H1 (cell line): ENCODE measurements around the gene RREB1. TPM values are rescaled to one million over a fixed set of nuclear protein-coding genes. Genes with fewer than 3 reads are reported as not detected.

Experiments
- CTCF ChIA-PET: fragments of 300-600 bp; sonication (Branson Sonifier 250); formaldehyde crosslinking; loops from one replicate; lab custom pipeline; 2021; ENCODE audit not compliant: partially characterized antibody; lab: Charles Lee
- POLR2A ChIA-PET: fragments of 300-600 bp; sonication (Branson Sonifier 250); formaldehyde crosslinking; loops from one replicate; lab custom pipeline; 2021; ENCODE audit warnings: inconsistent platforms; ENCODE audit not compliant: partially characterized antibody; lab: Charles Lee
- DNase-seq, 2 experiments: peaks; one replicate each; pipeline versions ENCODE4 v3.0.0 to v3.0.0-alpha.2; 2010 to 2022; ENCODE audit warnings: low spot score in 2 of 2, low read depth in 1 of 2, mixed read lengths in 1 of 2
- FAIRE-seq: peaks from 2 replicates; lab custom pipeline; 2011; peaks lifted over from hg19 to GRCh38; lab: Jason Lieb, UNC
- H2AFZ ChIP-seq: 2 replicates; pipeline ENCODE4 v1.8.1; 2012; ENCODE audit warnings: low read length, inconsistent platforms
- H2AK5ac ChIP-seq: 2 replicates; pipeline ENCODE4 v1.6.1; 2013; ENCODE audit warnings: low read depth, low read length
- H2BK120ac ChIP-seq: replicated peaks from 2 replicates; pipeline ENCODE3; 2013; ENCODE audit warnings: low read depth, low read length, inconsistent platforms
- H2BK12ac ChIP-seq: 2 replicates; pipeline ENCODE4 v1.6.1; 2013; ENCODE audit warnings: low read depth, low read length
- H2BK15ac ChIP-seq: 2 replicates; pipeline ENCODE4 v1.6.1; 2013; ENCODE audit warnings: low read length
- H2BK20ac ChIP-seq: 2 replicates; pipeline ENCODE4 v1.6.1; 2013; ENCODE audit warnings: low read length
- H2BK5ac ChIP-seq: 2 replicates; pipeline ENCODE4 v1.6.1; 2013; ENCODE audit warnings: low read depth, low read length
- H3K14ac ChIP-seq: 2 replicates; pipeline ENCODE4 v1.6.1; 2013; ENCODE audit warnings: inconsistent platforms; ENCODE audit not compliant: insufficient read length
- H3K18ac ChIP-seq: 2 replicates; pipeline ENCODE4 v1.6.1; 2013; ENCODE audit warnings: low read length; ENCODE audit errors: extremely low read depth
- H3K23ac ChIP-seq: 2 replicates; pipeline ENCODE4 v1.6.1; 2013; ENCODE audit warnings: inconsistent platforms; ENCODE audit not compliant: insufficient read length
- H3K23me2 ChIP-seq: 2 replicates; pipeline ENCODE4 v1.6.1; 2013; ENCODE audit warnings: low read depth, low read length
- H3K27ac ChIP-seq: 2 replicates; pipeline ENCODE4 v1.6.1; 2011; ENCODE audit warnings: low read depth, low read length, inconsistent platforms
- H3K27me3 ChIP-seq, 4 experiments: replicated peaks in 1 of 4; 1 replicate in 1 of 4; 2 replicates in 3 of 4; pipeline versions ENCODE4 v1.6.1 to v1.8.1; 2011 to 2013; ENCODE audit warnings: low read length in 3 of 4, mild to moderate bottlenecking in 3 of 4, inconsistent platforms in 2 of 4, mixed read lengths in 2 of 4, moderate library complexity in 1 of 4; ENCODE audit not compliant: control insufficient read depth in 3 of 4, insufficient read depth in 3 of 4; ENCODE audit errors: extremely low read depth in 1 of 4
- H3K36me3 ChIP-seq, 4 experiments: 2 replicates each; pipeline versions ENCODE4 v1.6.1 to v1.8.1; 2011 to 2013; ENCODE audit warnings: mild to moderate bottlenecking in 4 of 4, low read length in 3 of 4, moderate library complexity in 2 of 4, control low read depth in 1 of 4, inconsistent platforms in 1 of 4; ENCODE audit not compliant: insufficient read depth in 4 of 4, control insufficient read depth in 2 of 4
- H3K4ac ChIP-seq: replicated peaks from 2 replicates; pipeline ENCODE3; 2013; ENCODE audit warnings: low read length, low read depth, mixed read lengths, inconsistent platforms; ENCODE audit not compliant: insufficient read length
- H3K4me1 ChIP-seq, 4 experiments: replicated peaks in 1 of 4; 1 replicate in 1 of 4; 2 replicates in 3 of 4; pipeline versions ENCODE4 v1.6.1 to v1.8.1; 2011 to 2013; ENCODE audit warnings: low read length in 3 of 4, inconsistent platforms in 2 of 4, mixed read lengths in 1 of 4; ENCODE audit not compliant: insufficient read depth in 4 of 4, control insufficient read depth in 3 of 4
- H3K4me2 ChIP-seq, 2 experiments: 2 replicates each; pipeline versions ENCODE4 v1.6.1 to v1.8.1; 2011 to 2013; ENCODE audit warnings: low read depth in 2 of 2, low read length in 2 of 2, control low read depth in 1 of 2, inconsistent platforms in 1 of 2, mild to moderate bottlenecking in 1 of 2; ENCODE audit not compliant: insufficient read depth in 1 of 2
- H3K4me3 ChIP-seq, 4 experiments: fragments of 200-600, 300-600 bp in 1 of 4; sonication (generic), shearing (Covaris generic), sonication (Bioruptor Twin) in 1 of 4; 2 replicates each; pipeline versions ENCODE4 v1.5.1 to v1.8.1; 2011 to 2016; ENCODE audit warnings: low read length in 4 of 4, low read depth in 3 of 4, control low read depth in 2 of 4, inconsistent platforms in 2 of 4, mild to moderate bottlenecking in 2 of 4, mixed read lengths in 1 of 4, moderate library complexity in 1 of 4; ENCODE audit not compliant: insufficient read depth in 2 of 4; ENCODE audit errors: extremely low read depth in 1 of 4
- H3K56ac ChIP-seq: replicated peaks from 2 replicates; pipeline ENCODE3; 2013; ENCODE audit warnings: low read depth, mild to moderate bottlenecking, mixed read lengths, low read length, inconsistent platforms; ENCODE audit not compliant: insufficient read length
- H3K79me1 ChIP-seq: 2 replicates; pipeline ENCODE4 v1.6.1; 2013; ENCODE audit warnings: low read depth, low read length, control low read depth
- H3K79me2 ChIP-seq, 2 experiments: 2 replicates each; pipeline versions ENCODE4 v1.6.1 to v1.8.1; 2012 to 2013; ENCODE audit warnings: low read length in 2 of 2, mild to moderate bottlenecking in 2 of 2, inconsistent platforms in 1 of 2; ENCODE audit not compliant: insufficient read depth in 2 of 2, control insufficient read depth in 1 of 2
- H3K9ac ChIP-seq, 4 experiments: replicated peaks in 1 of 4; 1 replicate in 1 of 4; 2 replicates in 3 of 4; pipeline versions ENCODE4 v1.6.1 to v1.8.1; 2011 to 2013; ENCODE audit warnings: low read depth in 3 of 4, low read length in 3 of 4, control low read depth in 2 of 4, mild to moderate bottlenecking in 2 of 4, moderate library complexity in 2 of 4, inconsistent platforms in 1 of 4; ENCODE audit errors: extremely low read depth in 1 of 4
- H3K9me3 ChIP-seq, 2 experiments: 2 replicates each; pipeline versions ENCODE4 v1.6.1 to v1.8.1; 2012 to 2013; ENCODE audit warnings: mild to moderate bottlenecking in 2 of 2, moderate library complexity in 2 of 2, control low read depth in 1 of 2, inconsistent platforms in 1 of 2, low read depth in 1 of 2, low read length in 1 of 2, mixed read lengths in 1 of 2; ENCODE audit not compliant: insufficient read depth in 2 of 2
- H4K20me1 ChIP-seq, 2 experiments: replicated peaks in 1 of 2; 2 replicates each; pipeline versions ENCODE3 to v1.8.1; 2011 to 2013; ENCODE audit warnings: inconsistent platforms in 2 of 2, low read length in 2 of 2, mild to moderate bottlenecking in 1 of 2; ENCODE audit not compliant: insufficient read depth in 2 of 2, control insufficient read depth in 1 of 2
- H4K5ac ChIP-seq: 2 replicates; pipeline ENCODE4 v1.6.1; 2013; ENCODE audit warnings: low read length, low read depth, mixed read lengths, inconsistent platforms; ENCODE audit not compliant: insufficient read length
- H4K8ac ChIP-seq: 2 replicates; pipeline ENCODE4 v1.8.0; 2013; ENCODE audit warnings: mild to moderate bottlenecking, moderate library complexity, low read length, inconsistent platforms; ENCODE audit not compliant: insufficient read depth; ENCODE audit errors: extremely low read depth
- H4K91ac ChIP-seq: replicated peaks from 2 replicates; pipeline ENCODE3; 2013; ENCODE audit warnings: low read length, mixed read lengths, inconsistent platforms; ENCODE audit not compliant: insufficient read length
- ASH2L ChIP-seq: fragments of 200-600, 300-600 bp; sonication (generic); IDR thresholded peaks from one replicate; pipeline ENCODE4 v1.7.1; 2017; ENCODE audit warnings: low read length
- EZH2 ChIP-seq: fragments of 200-600 bp; sonication (generic); IDR thresholded peaks from 2 replicates; pipeline ENCODE4 v1.7.1; 2012; ENCODE audit warnings: low read depth, mild to moderate bottlenecking, moderate library complexity, low read length, inconsistent platforms; ENCODE audit not compliant: severe bottlenecking
- HDAC6 ChIP-seq: IDR thresholded peaks from one replicate; pipeline ENCODE4 v1.7.1; 2012; ENCODE audit warnings: low read depth, mild to moderate bottlenecking, inconsistent platforms, low read length, moderate library complexity
- PHF8 ChIP-seq: fragments of 200-600 bp; sonication (generic); conservative IDR thresholded peaks from 2 replicates; pipeline ENCODE4 v1.7.1; 2012; ENCODE audit warnings: low read depth, mild to moderate bottlenecking, inconsistent platforms, low read length, moderate library complexity
- SAP30 ChIP-seq: fragments of 300-600 bp; sonication (generic); IDR thresholded peaks from 2 replicates; pipeline ENCODE4 v1.7.1; 2012; ENCODE audit warnings: low read length, moderate library complexity, mild to moderate bottlenecking, inconsistent platforms; ENCODE audit not compliant: insufficient read depth, insufficient replicate concordance
- SRF ChIP-seq: IDR thresholded peaks from 2 replicates; pipeline ENCODE4 v1.6.1; 2011; ENCODE audit warnings: mild to moderate bottlenecking, low read depth, low read length, moderate library complexity
- TEAD4 ChIP-seq: IDR thresholded peaks from 2 replicates; pipeline ENCODE4 v1.6.1; 2012; ENCODE audit warnings: low read depth, low read length, inconsistent platforms, mixed read lengths
- WGBS, 2 experiments: shearing (Covaris generic) in 1 of 2; methylation state at CpG; one replicate each; pipeline versions ENCODE4 v1.1.6 to v1.1.7; 2013 to 2015; ENCODE audit warnings: low lambda C conversion rate in 2 of 2, mixed read lengths in 2 of 2, inconsistent platforms in 1 of 2, low coverage in 1 of 2, missing lambda C conversion rate in 1 of 2; ENCODE audit not compliant: insufficient replicate concordance in 2 of 2, insufficient coverage in 1 of 2, insufficient read length in 1 of 2; ENCODE audit errors: extremely low coverage in 1 of 2, missing lambda C conversion rate in 1 of 2; 5-methylcytosine and 5-hydroxymethylcytosine counted together
- polyA plus RNA-seq, 7 experiments: library from polyadenylated mRNA; depleted of rRNA in 3 of 7; stranded (reverse) in 5 of 7; unstranded in 2 of 7; fragments of >200 nt in 5 of 7; fragments of 200-250 nt in 2 of 7; gene quantifications; 1 replicate in 5 of 7; 2 replicates in 1 of 7; 4 replicates in 1 of 7; pipeline versions ENCODE4 v1.2.1 to v1.2.3, GENCODE V29; 2011 to 2013; ENCODE audit warnings: missing spikeins in 2 of 7, mixed read lengths in 2 of 7
- total RNA-seq: library from RNA; stranded (reverse); fragmentation: NEBNext Ultra II Directional; extraction: Animal tissue kit (Norgen Biotek cat#: 25700); gene quantifications from 2 replicates; pipeline ENCODE4 v1.2.1, GENCODE V29; 2021
- TF ChIP-seq, protein P1 (sequence below): IDR thresholded peaks from 2 replicates; pipeline ENCODE4 v1.6.1; 2012; ENCODE audit warnings: low read length, inconsistent platforms
- TF ChIP-seq, protein P2 (sequence below): IDR thresholded peaks from 2 replicates; pipeline ENCODE4 v1.6.1; 2012; ENCODE audit warnings: inconsistent platforms

RREB1 gene
- total and polyA plus RNA-seq, 2 of the 8 experiments (the other 6 are each of a cell fraction or from before 2014, with no cell fraction given): 3.9 to 34.7 TPM

DNA sequence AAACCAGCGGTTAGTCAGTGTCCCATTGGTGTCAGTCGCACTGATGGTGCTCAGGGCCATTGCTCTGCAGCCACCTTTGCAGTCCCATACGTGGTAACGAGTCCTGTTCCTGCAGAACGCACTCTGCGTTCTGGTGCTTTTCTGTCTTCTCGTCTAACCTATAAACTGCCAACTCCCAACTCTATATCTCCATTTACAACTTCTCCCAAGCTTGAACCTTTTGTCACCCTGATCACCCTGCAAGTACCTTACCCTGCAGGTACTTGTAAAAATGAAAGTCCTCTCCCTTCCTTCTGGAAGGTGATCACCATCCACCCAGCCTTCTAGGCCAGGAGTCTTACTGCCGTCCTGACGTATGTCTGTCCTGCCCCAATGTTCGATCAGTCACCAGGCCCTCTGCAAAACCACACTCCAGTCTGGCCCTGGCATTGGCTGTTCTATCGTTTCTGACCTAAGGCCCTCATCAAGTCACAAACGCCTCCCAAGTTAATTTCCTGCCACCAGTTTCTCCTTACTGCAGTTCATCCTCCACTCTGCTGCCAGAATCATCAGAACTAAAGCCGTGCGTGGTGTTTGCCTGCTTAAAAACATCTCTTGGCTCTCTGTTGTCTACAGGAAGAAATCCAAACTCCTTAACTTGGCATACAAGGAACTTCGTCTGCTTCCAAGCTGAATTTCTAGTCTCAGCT lies 7.9 kb downstream of the RREB1 start:
- peak overlapping the region; percentile 42; the same call in 1 of the 2 replicates for H2AK5ac ChIP-seq
- H3K27ac ChIP-seq: no peak overlapping the region
- H2AFZ ChIP-seq: no peak overlapping the region
- FAIRE-seq: no peak
- H3K4me2 ChIP-seq: no peak overlapping the region
- H3K27me3 ChIP-seq: peaks cover 0 to 8% (median under 1%) of the 10 kb centered on the region in 4 experiments; a peak in 4 of 7 replicates
- H2BK15ac ChIP-seq: no peak overlapping the region
- no peak overlapping the region for H4K91ac ChIP-seq
- ChIA-PET CTCF (interaction anchor here (0.7 to 1.6 kb wide), 3 partner anchors 17 to 126 kb away, joined by 3 to 4 read pairs (median 3); no protein-coding TSS in a partner anchor), POLR2A (interaction anchor here (1.2 to 1.5 kb wide), 3 partner anchors 19 to 27 kb away, joined by 3 to 4 read pairs (median 3); no protein-coding TSS in a partner anchor)
- H3K9me3 ChIP-seq: no peaks in the 10 kb centered on the region
- no peak overlapping the region for H3K4ac ChIP-seq
- no peak overlapping the region for H4K8ac ChIP-seq
- H3K23me2 ChIP-seq: 0 out of 2 replicates have a peak, but pooled peaks cover 3% of the 10 kb centered on the region
- H4K20me1 ChIP-seq: peaks cover 17 to 18% of the 10 kb centered on the region in 2 experiments
- H3K9ac ChIP-seq: no peak overlapping the region
- no peak overlapping the region for H3K14ac ChIP-seq
- peaks cover 10% of the 10 kb centered on the region for H3K79me1 ChIP-seq
- H3K36me3 ChIP-seq: no peaks in the 10 kb centered on the region
- H3K79me2 ChIP-seq: peaks cover 5 to 94% of the 10 kb centered on the region in 2 experiments; a peak in 3 of 4 replicates
- peaks cover 4 to 16% (median 14%) of the 10 kb centered on the region in 4 experiments for H3K4me1 ChIP-seq
- WGBS, 2 experiments: 86% methylated on average over 14 of the region's 15 CpGs; no CpG with 5 or more reads in 1 of the 2 experiments
- no peak overlapping the region for H3K18ac ChIP-seq
- no peak overlapping the region for H3K56ac ChIP-seq
- no peak overlapping the region for H3K4me3 ChIP-seq
- no peak overlapping the region for H4K5ac ChIP-seq
- TF ChIP-seq HDAC6 (no peak), ASH2L (no peak), EZH2 (no peak), SAP30 (no peak), SRF (no peak), TEAD4 (no peak), PHF8 (no peak)
- TF ChIP-seq, protein P1, sequence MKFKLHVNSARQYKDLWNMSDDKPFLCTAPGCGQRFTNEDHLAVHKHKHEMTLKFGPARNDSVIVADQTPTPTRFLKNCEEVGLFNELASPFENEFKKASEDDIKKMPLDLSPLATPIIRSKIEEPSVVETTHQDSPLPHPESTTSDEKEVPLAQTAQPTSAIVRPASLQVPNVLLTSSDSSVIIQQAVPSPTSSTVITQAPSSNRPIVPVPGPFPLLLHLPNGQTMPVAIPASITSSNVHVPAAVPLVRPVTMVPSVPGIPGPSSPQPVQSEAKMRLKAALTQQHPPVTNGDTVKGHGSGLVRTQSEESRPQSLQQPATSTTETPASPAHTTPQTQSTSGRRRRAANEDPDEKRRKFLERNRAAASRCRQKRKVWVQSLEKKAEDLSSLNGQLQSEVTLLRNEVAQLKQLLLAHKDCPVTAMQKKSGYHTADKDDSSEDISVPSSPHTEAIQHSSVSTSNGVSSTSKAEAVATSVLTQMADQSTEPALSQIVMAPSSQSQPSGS: no peak
- TF ChIP-seq, protein P2, sequence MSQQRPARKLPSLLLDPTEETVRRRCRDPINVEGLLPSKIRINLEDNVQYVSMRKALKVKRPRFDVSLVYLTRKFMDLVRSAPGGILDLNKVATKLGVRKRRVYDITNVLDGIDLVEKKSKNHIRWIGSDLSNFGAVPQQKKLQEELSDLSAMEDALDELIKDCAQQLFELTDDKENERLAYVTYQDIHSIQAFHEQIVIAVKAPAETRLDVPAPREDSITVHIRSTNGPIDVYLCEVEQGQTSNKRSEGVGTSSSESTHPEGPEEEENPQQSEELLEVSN: no peak
- H2BK20ac ChIP-seq: 0 out of 2 replicates have a peak overlapping the region, but pooled peaks have one; percentile 13
- H2BK120ac ChIP-seq: no peak overlapping the region
- no peak for DNase-seq
- no peak overlapping the region for H2BK12ac ChIP-seq
- H3K23ac ChIP-seq: no peak overlapping the region
- H2BK5ac ChIP-seq: peak overlapping the region; percentile 80; the same call in 1 of the 2 replicates
